Measurements from ENCODE around the gene IGF2BP2.

- TF ChIP-seq MAX (IDR thresholded peaks at IDR 0.05) (no peak), CTCF (IDR thresholded peaks at IDR 0.05) (no peak), POLR2A (IDR thresholded peaks at IDR 0.05; ENCODE audit: low read length) (no peak), SMC3 (IDR thresholded peaks at IDR 0.05) (no peak), RAD21 (conservative IDR thresholded peaks at IDR 0.05 in 1 of 2, IDR thresholded peaks at IDR 0.05 in 1 of 2) (no peak), EP300 (IDR thresholded peaks at IDR 0.05) (no peak), RNF2 (IDR thresholded peaks at IDR 0.05; ENCODE audit: borderline replicate concordance, low read depth) (no peak), E2F6 (IDR thresholded peaks at IDR 0.05; ENCODE audit: borderline replicate concordance, low read depth) (no peak), CEBPB (IDR thresholded peaks at IDR 0.05) (no peak), SREBF2 (IDR thresholded peaks at IDR 0.05) (no peak), HDAC2 (IDR thresholded peaks at IDR 0.05) (no peak), BHLHE40 (IDR thresholded peaks at IDR 0.05; ENCODE audit: low read depth, low read length) (no peak)
Observed at GRCh38 chr3:185764980-185765370, 59.9 kb downstream of the IGF2BP2 start.

All from A549 (cell line).